Measurements from ENCODE around the gene MYL6. TPM values are rescaled to one million over a fixed set of nuclear protein-coding genes. Genes with fewer than 3 reads are reported as not detected.

MYL6 gene
- total RNA-seq, 1 donor from 2014 or later: 1,365 TPM

- Histone ChIP-seq H3K4me3 (ENCODE audit: low read depth, low read length) (no peak overlapping the region), H3K27me3 (ENCODE audit: control insufficient read depth, insufficient read depth, low read length) (no peaks in the 10 kb centered on the region), H3K36me3 (ENCODE audit: control insufficient read depth, insufficient read depth, low read length) (peaks cover 2% of the 10 kb centered on the region)
- TF ChIP-seq, protein P1, sequence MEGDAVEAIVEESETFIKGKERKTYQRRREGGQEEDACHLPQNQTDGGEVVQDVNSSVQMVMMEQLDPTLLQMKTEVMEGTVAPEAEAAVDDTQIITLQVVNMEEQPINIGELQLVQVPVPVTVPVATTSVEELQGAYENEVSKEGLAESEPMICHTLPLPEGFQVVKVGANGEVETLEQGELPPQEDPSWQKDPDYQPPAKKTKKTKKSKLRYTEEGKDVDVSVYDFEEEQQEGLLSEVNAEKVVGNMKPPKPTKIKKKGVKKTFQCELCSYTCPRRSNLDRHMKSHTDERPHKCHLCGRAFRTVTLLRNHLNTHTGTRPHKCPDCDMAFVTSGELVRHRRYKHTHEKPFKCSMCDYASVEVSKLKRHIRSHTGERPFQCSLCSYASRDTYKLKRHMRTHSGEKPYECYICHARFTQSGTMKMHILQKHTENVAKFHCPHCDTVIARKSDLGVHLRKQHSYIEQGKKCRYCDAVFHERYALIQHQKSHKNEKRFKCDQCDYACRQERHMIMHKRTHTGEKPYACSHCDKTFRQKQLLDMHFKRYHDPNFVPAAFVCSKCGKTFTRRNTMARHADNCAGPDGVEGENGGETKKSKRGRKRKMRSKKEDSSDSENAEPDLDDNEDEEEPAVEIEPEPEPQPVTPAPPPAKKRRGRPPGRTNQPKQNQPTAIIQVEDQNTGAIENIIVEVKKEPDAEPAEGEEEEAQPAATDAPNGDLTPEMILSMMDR (IDR thresholded peaks at IDR 0.05; ENCODE audit: insufficient read depth, low read length, poor library complexity, severe bottlenecking): no peak
- DNase-seq (ENCODE audit: low read depth): no peak
These were observed 35.5 kb upstream of the MYL6 start for GRCh38 chr12:56122637-56123036.

DNA sequence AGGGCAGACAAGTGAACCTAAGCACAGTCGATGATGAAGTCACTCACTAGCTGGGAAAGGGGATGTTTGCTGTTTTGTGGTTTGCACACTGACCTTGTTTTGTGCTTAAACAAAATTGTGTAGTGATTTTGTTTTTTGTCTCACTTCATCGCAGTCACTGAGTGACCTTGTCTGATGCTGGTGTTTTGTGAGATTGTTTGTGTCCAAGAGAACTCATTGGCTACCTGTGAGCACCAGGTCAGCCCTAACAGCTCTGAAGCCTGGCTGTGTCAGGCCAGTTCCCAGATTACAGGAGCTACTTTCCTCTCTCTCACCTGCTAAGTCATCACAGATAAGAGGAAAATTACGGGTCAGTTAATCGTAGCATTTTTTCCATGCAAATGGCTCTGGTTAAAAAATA, 34.0 kb upstream of the MYL6 start:
- H3K27me3 ChIP-seq (ENCODE audit: control insufficient read depth, insufficient read depth, low read length): no peaks in the 10 kb centered on the region
- no peak for DNase-seq (ENCODE audit: low read depth)
- TF ChIP-seq, protein P1 (IDR thresholded peaks at IDR 0.05; ENCODE audit: insufficient read depth, low read length, poor library complexity, severe bottlenecking): no peak
- H3K4me3 ChIP-seq (ENCODE audit: low read depth, low read length): no peak overlapping the region
- peaks cover 2% of the 10 kb centered on the region for H3K36me3 ChIP-seq (ENCODE audit: control insufficient read depth, insufficient read depth, low read length)

- no peak for DNase-seq (ENCODE audit: low read depth)
- TF ChIP-seq, protein P1 (IDR thresholded peaks at IDR 0.05; ENCODE audit: insufficient read depth, low read length, poor library complexity, severe bottlenecking): no peak
- peaks cover 1% of the 10 kb centered on the region for H3K36me3 ChIP-seq (ENCODE audit: control insufficient read depth, insufficient read depth, low read length)
- H3K4me3 ChIP-seq (ENCODE audit: low read depth, low read length): no peak overlapping the region
- H3K27me3 ChIP-seq (ENCODE audit: control insufficient read depth, insufficient read depth, low read length): no peaks in the 10 kb centered on the region
These were observed 31.4 kb upstream of the MYL6 start for GRCh38 chr12:56126732-56127239.

DNA sequence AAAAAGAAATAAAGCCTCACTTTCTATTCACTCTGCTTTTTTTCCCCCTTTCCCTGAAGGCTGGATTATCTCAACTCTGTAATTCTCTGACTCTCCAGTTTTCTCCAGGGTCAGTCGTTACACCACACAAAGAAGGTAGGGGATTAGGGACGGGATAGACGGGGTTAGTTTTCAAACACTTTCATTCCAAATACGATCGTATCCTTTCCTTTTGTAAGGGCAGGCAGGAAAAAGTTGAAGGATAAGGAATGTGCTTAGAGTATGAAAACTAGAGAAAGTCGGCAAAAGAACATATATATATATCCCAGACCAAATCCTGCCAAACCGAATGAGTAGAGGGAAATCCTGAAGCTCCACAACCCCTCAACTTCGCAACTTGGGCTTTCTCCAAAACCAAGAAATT, 30.7 kb upstream of the MYL6 start:
- H3K27me3 ChIP-seq (ENCODE audit: control insufficient read depth, insufficient read depth, low read length): no peaks in the 10 kb centered on the region
- H3K36me3 ChIP-seq (ENCODE audit: control insufficient read depth, insufficient read depth, low read length): peaks cover 3% of the 10 kb centered on the region
- TF ChIP-seq, protein P1 (IDR thresholded peaks at IDR 0.05; ENCODE audit: insufficient read depth, low read length, poor library complexity, severe bottlenecking): no peak
- H3K4me3 ChIP-seq (ENCODE audit: low read depth, low read length): peak overlapping the region; percentile 43
- DNase-seq (ENCODE audit: low read depth): no peak

- TF ChIP-seq, protein P1 (IDR thresholded peaks at IDR 0.05; ENCODE audit: insufficient read depth, low read length, poor library complexity, severe bottlenecking): no peak
- Histone ChIP-seq H3K27me3 (ENCODE audit: control insufficient read depth, insufficient read depth, low read length) (no peaks in the 10 kb centered on the region), H3K36me3 (ENCODE audit: control insufficient read depth, insufficient read depth, low read length) (peaks cover 3% of the 10 kb centered on the region), H3K4me3 (ENCODE audit: low read depth, low read length) (peak within 1 kb of the TSS; percentile 97)
- DNase-seq (ENCODE audit: low read depth): peak; percentile 99
These were observed 30.1 kb upstream of the MYL6 start, which contains the start of gene ESYT1 for GRCh38 chr12:56127888-56128669. Gene ESYT1 (plus strand): TSS chr12:56128267. CDS start chr12:56128320, 53 bp downstream.

Data from kidney epithelial cell (primary cell).